Skeletal muscle satellite cell (primary cell): ENCODE measurements around the gene PHF14. TPM values are rescaled to one million over a fixed set of nuclear protein-coding genes. Genes with fewer than 3 reads are reported as not detected.
"Not testable (repeated sequence)": the region's sequence is repeated elsewhere in the genome, so short reads cannot be mapped to it uniquely, and the experiment has no call there.

Experiments
- H3K27me3 ChIP-seq: 2 replicates; pipeline ENCODE4 v1.7.0; 2013; ENCODE audit warnings: low read length; ENCODE audit not compliant: control insufficient read depth, insufficient read depth
- H3K36me3 ChIP-seq: 2 replicates; pipeline ENCODE4 v1.7.0; 2013; ENCODE audit warnings: mild to moderate bottlenecking, control low read depth, low read length; ENCODE audit not compliant: insufficient read depth
- H3K4me1 ChIP-seq: 2 replicates; pipeline ENCODE4 v1.7.0; 2013; ENCODE audit warnings: low read length; ENCODE audit not compliant: control insufficient read depth, insufficient read depth
- H3K4me2 ChIP-seq: 2 replicates; pipeline ENCODE4 v1.7.0; 2013; ENCODE audit warnings: mild to moderate bottlenecking, low read length
- H3K4me3 ChIP-seq: 2 replicates; pipeline ENCODE4 v1.7.0; 2013; ENCODE audit warnings: low read length
- H3K9ac ChIP-seq: 2 replicates; pipeline ENCODE4 v1.7.0; 2013; ENCODE audit warnings: mild to moderate bottlenecking, low read depth, low read length, moderate library complexity
- H3K9me3 ChIP-seq: replicated peaks from 2 replicates; pipeline ENCODE4 v1.7.0; 2013; ENCODE audit warnings: mild to moderate bottlenecking, control low read depth, low read length
- total RNA-seq: library from RNA; depleted of rRNA; stranded (reverse); fragments of >200 nt; gene quantifications from 2 replicates; pipeline ENCODE4 v1.2.3, GENCODE V29; 2012; rRNA removed

The PHF14 gene
- 22.1 and 26.9 TPM in 2 replicates for total RNA-seq

- Histone ChIP-seq H3K27me3 (peaks cover 10% of the 10 kb centered on the region), H3K4me1 (peaks cover 5% of the 10 kb centered on the region), H3K36me3 (no peaks in the 10 kb centered on the region), H3K4me2 (peak within 1 kb of the TSS; percentile 93), H3K4me3 (peak within 1 kb of the TSS; percentile 81), H3K9ac (peak within 1 kb of the TSS; percentile 90), H3K9me3 (no peaks in the 10 kb centered on the region)
Measured at GRCh38 chr7:10973061-10973941, at the start of gene PHF14. PHF14 (plus strand) TSS chr7:10973872; CDS start chr7:10974324, 452 bp downstream.

- Histone ChIP-seq H3K4me2 (no peak overlapping the region), H3K36me3 (no peaks in the 10 kb centered on the region), H3K4me3 (no peak overlapping the region), H3K9ac (no peak overlapping the region), H3K4me1 (no peaks in the 10 kb centered on the region), H3K27me3 (no peaks in the 10 kb centered on the region), H3K9me3 (no peaks in the 10 kb centered on the region)
Measured at GRCh38 chr7:10924370-10924769, 49.3 kb upstream of the PHF14 start.

- H3K4me2 ChIP-seq, H3K9me3 ChIP-seq, H3K4me1 ChIP-seq, H3K27me3 ChIP-seq, H3K9ac ChIP-seq, H3K4me3 ChIP-seq: not testable (repeated sequence)
- peaks cover 17% of the 10 kb centered on the region for H3K36me3 ChIP-seq
Measured at GRCh38 chr7:10928203-10928602, 45.5 kb upstream of the PHF14 start.

GRCh38 chr7:10930551-10930950 lies 43.1 kb upstream of the PHF14 start:
- Histone ChIP-seq H3K4me3 (no peak overlapping the region), H3K36me3 (peaks cover 27% of the 10 kb centered on the region), H3K4me1 (peaks cover 16% of the 10 kb centered on the region), H3K9ac (no peak overlapping the region), H3K27me3 (no peaks in the 10 kb centered on the region), H3K4me2 (no peak overlapping the region), H3K9me3 (no peaks in the 10 kb centered on the region)

- no peak overlapping the region for H3K4me2 ChIP-seq
- H3K9ac ChIP-seq: no peak overlapping the region
- H3K4me1 ChIP-seq: peaks cover 18% of the 10 kb centered on the region
- no peaks in the 10 kb centered on the region for H3K27me3 ChIP-seq
- H3K9me3 ChIP-seq: no peaks in the 10 kb centered on the region
- peaks cover 33% of the 10 kb centered on the region for H3K36me3 ChIP-seq
- H3K4me3 ChIP-seq: no peak overlapping the region
Measured at GRCh38 chr7:10931161-10931560, 42.5 kb upstream of the PHF14 start.

- Histone ChIP-seq H3K36me3 (peaks cover 43% of the 10 kb centered on the region), H3K27me3 (no peaks in the 10 kb centered on the region), H3K9ac (peak overlapping the region; percentile 29), H3K9me3 (no peaks in the 10 kb centered on the region), H3K4me1 (peaks cover 26% of the 10 kb centered on the region), H3K4me2 (peak overlapping the region; percentile 29), H3K4me3 (no peak overlapping the region)
Measured at GRCh38 chr7:10934292-10934691, 39.4 kb upstream of the PHF14 start.

GRCh38 chr7:10939237-10939910 lies 34.3 kb upstream of the PHF14 start:
- peak overlapping the region; percentile 85 for H3K4me2 ChIP-seq
- no peaks in the 10 kb centered on the region for H3K27me3 ChIP-seq
- no peaks in the 10 kb centered on the region for H3K9me3 ChIP-seq
- peaks cover 22% of the 10 kb centered on the region for H3K36me3 ChIP-seq
- H3K9ac ChIP-seq: peak overlapping the region; percentile 93
- H3K4me3 ChIP-seq: peak overlapping the region; percentile 82
- H3K4me1 ChIP-seq: peaks cover 27% of the 10 kb centered on the region

- Histone ChIP-seq H3K9ac (peak overlapping the region; percentile 93), H3K4me3 (peak overlapping the region; percentile 82), H3K4me2 (peak overlapping the region; percentile 85), H3K27me3 (no peaks in the 10 kb centered on the region), H3K36me3 (peaks cover 20% of the 10 kb centered on the region), H3K4me1 (peaks cover 20% of the 10 kb centered on the region), H3K9me3 (no peaks in the 10 kb centered on the region)
Measured at GRCh38 chr7:10939911-10940703, 33.6 kb upstream of the PHF14 start.

GRCh38 chr7:10940704-10941355 lies 32.8 kb upstream of the PHF14 start:
- H3K9me3 ChIP-seq: no peaks in the 10 kb centered on the region
- peak overlapping the region; percentile 82 for H3K4me3 ChIP-seq
- H3K9ac ChIP-seq: peak overlapping the region; percentile 93
- H3K36me3 ChIP-seq: peaks cover 13% of the 10 kb centered on the region
- peaks cover 13% of the 10 kb centered on the region for H3K4me1 ChIP-seq
- H3K27me3 ChIP-seq: no peaks in the 10 kb centered on the region
- H3K4me2 ChIP-seq: peak overlapping the region; percentile 85

GRCh38 chr7:10950494-10950893 lies 23.2 kb upstream of the PHF14 start:
- Histone ChIP-seq H3K36me3 (no peaks in the 10 kb centered on the region), H3K4me3 (no peak overlapping the region), H3K27me3 (peaks cover 14% of the 10 kb centered on the region), H3K9ac (no peak overlapping the region), H3K9me3 (no peaks in the 10 kb centered on the region), H3K4me1 (no peaks in the 10 kb centered on the region), H3K4me2 (no peak overlapping the region)
